Esophagus mucosa (tissue), 1 donor: ENCODE results near the gene PRAMEF10. TPM values are rescaled to one million over a fixed set of nuclear protein-coding genes. Genes with fewer than 3 reads are reported as not detected.
A peak's percentile ranks its signal among the peaks of the same experiment; 100 is the strongest.
"Not testable (repeated sequence)": the region's sequence is repeated elsewhere in the genome, so short reads cannot be mapped to it uniquely, and the experiment has no call there.

Experiments
- ATAC-seq: fragments of 200-7000 bp; cut with Tn5 transposase; one replicate; pipeline ENCODE4 v1.9.1; 2020
- total RNA-seq: library from RNA; stranded (reverse); gene quantifications from one replicate; pipeline ENCODE4 v1.2.4, GENCODE V29; 2023
- donor health status: DM: yes; HTN: yes; CAD: no.

Gene PRAMEF10, protein sequence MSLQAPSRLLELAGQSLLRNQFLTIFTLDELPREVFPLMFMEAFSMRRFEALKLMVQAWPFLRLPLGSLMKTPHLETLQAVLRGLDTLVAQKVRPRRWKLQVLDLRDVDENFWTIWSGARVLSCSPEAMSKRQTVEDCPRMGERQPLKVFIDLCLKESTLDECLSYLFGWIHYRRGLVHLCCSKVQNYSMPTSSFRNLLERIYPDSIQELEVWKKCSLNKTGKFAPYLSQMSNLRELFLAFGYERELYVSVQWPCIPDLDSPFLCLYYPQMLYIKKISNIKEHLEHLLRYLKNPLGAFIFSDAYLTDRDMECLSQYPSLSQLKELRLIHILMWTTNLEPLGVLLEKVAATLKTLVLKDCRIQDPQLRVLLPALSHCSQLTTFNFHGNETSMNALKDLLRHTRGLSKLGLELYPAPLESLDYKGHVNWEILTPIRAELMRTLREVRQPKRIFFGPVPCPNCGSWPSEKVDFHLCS
- total RNA-seq, result not detected

DNA sequence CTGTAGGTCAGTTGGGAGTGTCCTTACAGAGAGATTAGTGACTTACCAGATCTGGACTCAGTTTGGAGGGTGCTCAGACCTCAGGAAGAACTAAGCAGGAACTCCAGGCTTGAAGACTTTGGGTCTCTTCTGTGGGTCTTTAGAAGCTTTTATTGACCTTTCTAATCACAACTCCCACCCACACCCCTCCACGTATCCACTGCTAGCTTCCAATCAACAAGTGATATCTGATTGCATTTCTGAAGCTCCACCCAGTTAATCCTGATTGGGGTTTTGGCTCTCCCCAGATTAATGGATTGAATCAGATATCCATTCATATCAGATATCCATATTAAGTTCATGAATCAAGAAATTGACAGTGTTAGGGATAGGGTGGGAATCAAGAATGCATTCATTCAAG, at the start of gene PRAMEF10:
TSS of gene PRAMEF10 (minus strand) at position 101 of the 400 bp plus-strand sequence. CDS start 2,423 bp downstream, outside the sequence.
- not testable (repeated sequence) for ATAC-seq

DNA sequence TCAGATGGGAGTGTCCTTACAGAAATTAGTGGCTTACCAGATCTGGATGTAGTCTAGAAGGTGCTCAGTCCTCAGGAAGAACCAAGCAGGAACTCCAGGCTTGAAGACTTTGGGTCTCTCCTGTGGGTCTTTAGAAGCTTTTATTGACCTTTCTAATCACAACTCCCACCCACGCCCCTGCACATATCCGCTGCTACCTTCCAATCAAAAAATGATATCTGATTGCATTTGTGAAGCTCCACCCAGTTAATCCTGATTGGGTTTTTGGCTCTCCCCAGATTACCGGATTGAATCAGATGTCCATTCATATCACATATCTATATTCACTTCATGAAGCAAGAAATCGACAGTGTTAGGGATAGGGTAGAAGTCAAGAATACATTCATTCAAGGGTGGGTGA, 49.4 kb upstream of the PRAMEF10 start, which contains the start of gene PRAMEF6:
TSS of gene PRAMEF6 (minus strand) at position 101 of the 400 bp plus-strand sequence. CDS start 5,062 bp downstream, outside the sequence.
- ATAC-seq, result not testable (repeated sequence)

- ATAC-seq, result not testable (repeated sequence)
These were observed 26.3 kb upstream of the PRAMEF10 start for GRCh38 chr1:12924368-12924767.

DNA sequence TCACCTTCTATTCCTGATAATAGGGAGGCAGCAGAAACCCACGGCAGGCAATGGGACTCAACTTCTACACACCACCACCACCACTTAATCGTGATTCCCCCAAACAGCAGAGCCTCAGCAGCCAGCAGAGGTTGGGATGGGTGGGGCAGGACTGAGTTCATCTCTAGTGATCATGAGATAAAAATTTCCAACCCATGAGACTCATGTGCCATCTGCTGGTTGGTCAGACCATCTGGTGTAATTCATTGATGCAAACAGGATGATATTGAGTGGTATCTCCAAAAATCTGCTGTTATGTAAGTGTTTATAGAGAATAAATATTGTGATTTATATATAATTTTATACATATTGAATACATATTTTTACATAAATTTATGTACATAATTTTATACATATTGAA, 23.7 kb upstream of the PRAMEF10 start:
- peak; percentile 45 for ATAC-seq

GRCh38 chr1:12916310-12916709, 18.2 kb upstream of the PRAMEF10 start, which contains the start of gene PRAMEF7:
Gene PRAMEF7, plus strand, starts transcription at chr1:12916610. Its CDS starts 1,083 bp downstream, at chr1:12917693.
- not testable (repeated sequence) for ATAC-seq

- peak; percentile 93 for ATAC-seq
These were observed 5.9 kb upstream of the PRAMEF10 start for GRCh38 chr1:12903793-12904572.

- ATAC-seq, result not testable (repeated sequence)
These were observed 1.1 kb upstream of the PRAMEF10 start for GRCh38 chr1:12899186-12899585.

DNA sequence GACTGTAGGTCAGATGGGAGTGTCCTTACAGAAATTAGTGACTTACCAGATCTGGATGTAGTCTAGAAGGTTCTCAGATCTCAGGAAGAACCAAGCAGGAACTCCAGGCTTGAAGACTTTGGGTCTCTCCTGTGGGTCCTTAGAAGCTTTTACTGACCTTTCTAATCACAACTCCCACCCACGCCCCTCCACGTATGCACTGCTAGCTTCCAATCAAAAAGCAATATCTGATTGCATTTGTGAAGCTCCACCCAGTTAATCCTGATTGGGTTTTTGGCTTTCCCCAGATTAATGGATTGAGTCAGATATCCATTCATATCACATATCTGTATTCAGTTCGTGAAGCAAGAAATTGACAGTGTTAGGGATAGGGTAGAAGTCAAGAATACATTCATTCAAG, 12.0 kb downstream of the PRAMEF10 start, which contains the start of gene PRAMEF4:
TSS of gene PRAMEF4 (minus strand) at position 101 of the 400 bp plus-strand sequence. CDS start 2,807 bp downstream, outside the sequence.
- ATAC-seq, result not testable (repeated sequence)

DNA sequence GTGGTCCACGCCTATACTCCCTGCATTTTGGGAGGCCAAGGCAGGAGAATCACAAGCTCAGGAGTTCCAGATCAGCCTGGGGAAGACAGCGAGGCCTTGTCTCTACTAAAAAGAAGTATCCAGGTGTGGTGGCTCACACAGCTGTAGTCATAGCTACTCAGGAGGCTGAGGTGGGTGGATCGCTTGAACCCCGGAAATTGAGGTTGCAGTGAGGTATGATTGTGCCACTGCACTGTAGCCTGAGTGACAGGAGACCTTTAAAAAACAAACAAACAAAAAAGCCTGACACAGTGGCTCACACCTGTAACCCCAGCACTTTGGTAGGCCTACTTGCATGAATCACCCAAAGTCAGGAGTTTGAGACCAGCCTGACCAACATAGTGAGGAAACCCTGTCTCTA, 19.6 kb downstream of the PRAMEF10 start:
- ATAC-seq, result not testable (repeated sequence)

GRCh38 chr1:12863131-12863880, 34.8 kb downstream of the PRAMEF10 start:
- ATAC-seq, result not testable (repeated sequence)

GRCh38 chr1:12856786-12857185, 41.3 kb downstream of the PRAMEF10 start, which contains the start of gene PRAMEF2:
Gene PRAMEF2, plus strand, starts transcription at chr1:12857086. Its CDS starts 1,924 bp downstream, at chr1:12859010.
- not testable (repeated sequence) for ATAC-seq

GRCh38 chr1:12851779-12852178, 46.3 kb downstream of the PRAMEF10 start:
- ATAC-seq, result no peak

GRCh38 chr1:12848620-12849019, 49.5 kb downstream of the PRAMEF10 start, which contains the start of gene HNRNPCL1:
Gene HNRNPCL1, minus strand, starts transcription at chr1:12848720. Its CDS starts 431 bp downstream, at chr1:12848289.
- ATAC-seq, result not testable (repeated sequence)

Other genes starting within 250 kb of the PRAMEF10 start
- gene AADACL3, start 182.2 kb downstream of the PRAMEF10 start, total RNA-seq, result not detected
- gene CFAP107, start 152.1 kb downstream of the PRAMEF10 start, total RNA-seq, result not detected
- gene PRAMEF12, start 124.5 kb downstream of the PRAMEF10 start, total RNA-seq, result not detected
- gene PRAMEF1, start 106.9 kb downstream of the PRAMEF10 start, total RNA-seq, result not detected
- gene PRAMEF11, start 66.9 kb downstream of the PRAMEF10 start, total RNA-seq, result not detected
- gene HNRNPCL1, start 49.5 kb downstream of the PRAMEF10 start, total RNA-seq, result not detected
- gene PRAMEF2, start 41.2 kb downstream of the PRAMEF10 start, total RNA-seq, result not detected
- gene PRAMEF4, start 12.1 kb downstream of the PRAMEF10 start, total RNA-seq, result not detected
- gene PRAMEF7, start 18.3 kb upstream of the PRAMEF10 start, total RNA-seq, result not detected
- not detected for gene PRAMEF6, start 49.3 kb upstream of the PRAMEF10 start, total RNA-seq
- not detected for gene PRAMEF27, start 158.3 kb upstream of the PRAMEF10 start, total RNA-seq
- gene HNRNPCL3, start 162.5 kb upstream of the PRAMEF10 start, total RNA-seq, result not detected
- not detected for gene PRAMEF25, start 172.5 kb upstream of the PRAMEF10 start, total RNA-seq
- not detected for gene HNRNPCL2, start 218.6 kb upstream of the PRAMEF10 start, total RNA-seq